GM19240 (cell line): ENCODE data around the gene CDC14C.

Source experiments
- DNase-seq: peaks from one replicate; pipeline ENCODE4 v3.0.0; 2011; ENCODE audit warnings: low spot score; ENCODE audit not compliant: insufficient read length

The CDC14C gene

DNA sequence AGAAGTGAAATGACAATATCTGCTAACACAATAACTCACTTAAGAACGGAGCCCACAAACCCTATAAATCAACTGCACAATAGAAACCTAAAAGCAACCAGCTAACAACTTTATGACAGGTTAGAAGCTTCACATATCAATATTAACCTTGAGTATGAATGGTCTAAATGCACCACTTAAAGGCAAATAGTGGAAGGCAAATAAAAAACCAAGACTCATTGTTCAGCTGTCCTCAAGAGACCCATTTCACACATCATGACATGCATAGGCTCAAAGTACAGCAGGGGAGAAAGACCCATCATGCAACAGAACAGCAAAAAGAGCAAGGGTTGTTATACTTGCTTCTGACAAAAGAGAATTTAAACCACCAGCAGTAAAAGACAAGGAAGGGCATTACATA, 46.8 kb downstream of the CDC14C start:
- DNase-seq: no peak

DNA sequence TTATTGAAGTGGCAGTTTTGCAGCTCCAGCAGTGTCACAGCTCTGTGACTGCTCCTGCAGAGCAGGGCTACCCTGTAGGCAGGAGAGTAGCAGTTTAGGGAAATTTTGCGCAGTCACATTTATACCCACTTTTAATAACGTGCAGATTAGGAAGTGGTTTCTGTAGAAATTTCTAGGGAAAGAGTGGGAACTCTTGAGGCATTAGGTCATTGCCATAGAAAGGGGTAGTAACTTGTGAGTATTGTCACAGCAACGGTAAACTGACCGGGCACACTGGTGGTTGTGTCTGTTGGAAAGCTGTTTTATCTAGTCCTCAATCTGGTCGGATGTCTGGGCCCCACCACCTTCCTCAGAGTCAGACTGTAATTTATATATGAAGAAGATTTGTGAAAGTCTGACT, 51.9 kb downstream of the CDC14C start:
- DNase-seq: no peak

DNA sequence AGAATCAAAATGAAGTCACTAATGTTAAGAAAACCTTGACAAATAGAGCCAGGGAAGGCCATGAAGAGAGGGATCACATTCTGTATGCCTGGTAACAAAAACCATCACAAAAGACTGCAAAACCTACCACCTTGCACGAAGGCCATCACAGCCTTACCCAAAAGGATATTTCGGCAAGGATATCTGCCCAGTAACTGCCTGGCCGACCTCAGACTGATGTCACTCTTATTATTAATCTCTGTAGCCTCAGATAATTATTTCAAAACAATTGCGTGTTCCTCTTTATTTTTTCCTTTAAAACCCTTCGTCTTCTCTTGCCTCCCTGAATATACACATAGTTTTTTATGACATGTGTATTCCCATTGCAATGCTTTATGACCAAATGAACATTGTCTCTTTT, 52.5 kb downstream of the CDC14C start:
- DNase-seq: no peak
